ENCODE measurements around the gene SORT1.
"Not testable (repeated sequence)": the region's sequence is repeated elsewhere in the genome, so short reads cannot be mapped to it uniquely, and the experiment has no call there.

The SORT1 gene

GRCh38 chr1:109379907-109380306 lies 17.8 kb downstream of the SORT1 start:
- no peak for DNase-seq (ENCODE audit: low spot score)

- no peak for DNase-seq (ENCODE audit: low spot score)
Measured at GRCh38 chr1:109379422-109379821, 18.3 kb downstream of the SORT1 start.

GRCh38 chr1:109377698-109378097 lies 20.0 kb downstream of the SORT1 start:
- DNase-seq (ENCODE audit: low spot score), result no peak

GRCh38 chr1:109373696-109374095 lies 24.0 kb downstream of the SORT1 start:
- not testable (repeated sequence) for DNase-seq (ENCODE audit: low spot score)

- DNase-seq (ENCODE audit: low spot score), result no peak
Measured at GRCh38 chr1:109373126-109373525, 24.6 kb downstream of the SORT1 start.

GRCh38 chr1:109372281-109372680 lies 25.4 kb downstream of the SORT1 start:
- no peak for DNase-seq (ENCODE audit: low spot score)

DNA sequence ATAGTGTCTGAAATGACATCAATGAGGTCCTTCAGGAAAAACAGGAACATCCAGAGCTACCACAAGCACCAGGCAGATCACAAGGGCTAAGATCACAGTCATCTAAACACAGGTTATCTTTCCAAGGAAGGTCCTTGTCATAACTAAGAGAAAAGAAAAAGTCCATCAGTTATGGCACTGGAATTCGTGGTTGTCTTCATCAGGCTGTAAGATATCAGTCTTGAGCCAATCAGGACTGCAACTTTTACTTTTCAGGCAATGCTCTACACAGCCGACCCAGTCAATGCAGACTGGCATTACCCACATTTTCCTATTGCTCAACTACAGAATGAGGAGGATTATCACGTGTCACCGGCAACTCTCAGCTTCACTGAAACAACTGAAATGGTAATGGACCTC lies 26.4 kb downstream of the SORT1 start:
- DNase-seq (ENCODE audit: low spot score), result no peak

GRCh38 chr1:109370712-109371340 lies 26.9 kb downstream of the SORT1 start:
- DNase-seq (ENCODE audit: low spot score), result no peak

DNA sequence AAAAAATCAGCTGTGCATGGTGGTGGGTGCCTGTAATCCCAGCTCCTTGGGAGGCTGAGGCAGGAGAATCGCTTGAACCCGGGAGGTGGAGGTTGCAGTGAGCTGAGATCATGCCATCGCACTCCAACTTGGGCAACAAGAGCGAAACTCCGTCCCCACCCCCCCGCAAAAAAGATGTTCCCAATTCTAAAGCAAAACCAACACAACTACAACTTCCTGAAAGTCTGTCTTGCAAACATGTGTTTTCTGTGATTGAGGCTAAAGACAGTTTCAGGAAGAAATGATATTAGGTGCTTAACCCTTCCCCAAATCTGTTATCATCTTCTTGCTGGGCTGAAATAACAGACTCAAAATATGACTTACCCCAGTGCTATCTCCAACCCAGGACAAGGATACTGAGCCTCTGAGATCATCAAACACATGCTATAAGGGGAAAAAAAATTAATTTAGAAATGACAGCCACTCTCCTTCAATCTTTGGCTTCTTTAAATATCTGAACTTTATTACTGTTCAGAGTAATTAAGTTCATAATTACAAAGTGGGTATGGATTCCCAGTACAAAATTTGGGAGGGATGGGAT lies 28.5 kb downstream of the SORT1 start:
- no peak for DNase-seq (ENCODE audit: low spot score)

GRCh38 chr1:109368464-109368863 lies 29.3 kb downstream of the SORT1 start:
- no peak for DNase-seq (ENCODE audit: low spot score)

- DNase-seq (ENCODE audit: low spot score), result no peak
Measured at GRCh38 chr1:109367626-109368025, 30.1 kb downstream of the SORT1 start.

DNA sequence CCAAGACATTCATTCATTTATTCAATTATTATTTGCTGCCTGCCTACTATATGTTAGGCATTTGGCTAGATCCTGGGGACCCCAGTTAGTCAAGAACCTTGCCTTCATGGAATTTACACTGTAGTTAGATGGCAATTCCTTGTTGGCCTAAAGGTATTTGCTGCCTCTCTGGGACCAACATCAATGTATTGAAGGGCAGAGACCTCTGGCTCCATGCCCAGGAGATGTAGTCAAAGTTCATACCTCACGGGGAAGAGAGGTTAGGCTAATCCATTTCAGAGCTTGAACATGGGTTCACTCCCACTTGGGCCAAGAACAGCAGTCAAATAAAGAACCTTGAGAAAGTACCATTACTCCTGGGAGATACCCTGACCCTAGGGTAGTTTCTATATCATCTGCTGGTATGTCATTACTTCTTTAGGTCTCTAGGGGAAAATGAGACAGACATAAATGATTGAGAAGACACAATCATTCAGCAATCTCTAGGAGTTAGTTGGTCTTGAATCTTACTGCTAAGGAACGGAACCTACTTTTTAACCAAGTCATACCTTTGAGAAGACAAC lies 32.0 kb downstream of the SORT1 start:
- no peak for DNase-seq (ENCODE audit: low spot score)

DNA sequence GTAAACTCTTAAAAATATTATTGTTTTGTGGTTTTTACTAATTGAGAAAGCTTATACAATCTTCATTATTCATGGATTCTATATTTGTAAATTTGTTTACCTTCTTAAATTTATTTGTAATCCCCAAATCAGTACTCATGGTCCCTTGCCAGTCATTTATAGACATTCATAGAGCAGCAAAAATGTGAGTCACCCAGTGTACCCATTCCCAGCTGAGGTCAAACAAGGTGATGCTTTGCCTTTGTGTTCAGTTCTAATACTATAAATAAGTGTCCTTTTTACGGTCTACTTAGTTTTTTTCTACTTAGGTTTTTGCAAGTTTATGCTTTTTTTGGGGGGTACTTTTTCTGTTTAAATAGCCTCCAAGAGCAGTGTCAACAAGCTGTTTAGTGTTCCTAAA lies 36.1 kb downstream of the SORT1 start:
- no peak for DNase-seq (ENCODE audit: low spot score)

- DNase-seq (ENCODE audit: low spot score), result no peak
Measured at GRCh38 chr1:109361069-109361468, 36.6 kb downstream of the SORT1 start.

DNA sequence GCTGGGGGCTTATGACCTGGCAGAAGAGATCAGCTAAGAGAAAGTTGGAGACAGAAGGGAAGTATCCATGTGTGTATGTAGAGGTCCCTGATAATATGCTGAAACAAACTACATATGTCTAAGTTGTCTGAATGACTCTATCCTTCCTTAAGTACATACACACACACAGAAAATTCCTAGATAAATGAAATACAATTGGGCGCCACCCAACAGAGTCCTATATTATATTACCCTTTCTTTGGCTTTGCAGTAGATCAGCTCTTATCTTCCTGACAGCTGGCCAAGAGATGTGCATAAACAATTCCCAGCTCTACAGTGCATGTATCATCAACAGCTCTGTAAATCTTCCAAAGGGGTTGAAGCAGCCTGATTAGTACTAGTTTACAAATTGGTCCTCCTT lies 40.1 kb downstream of the SORT1 start:
- DNase-seq (ENCODE audit: low spot score), result no peak

DNA sequence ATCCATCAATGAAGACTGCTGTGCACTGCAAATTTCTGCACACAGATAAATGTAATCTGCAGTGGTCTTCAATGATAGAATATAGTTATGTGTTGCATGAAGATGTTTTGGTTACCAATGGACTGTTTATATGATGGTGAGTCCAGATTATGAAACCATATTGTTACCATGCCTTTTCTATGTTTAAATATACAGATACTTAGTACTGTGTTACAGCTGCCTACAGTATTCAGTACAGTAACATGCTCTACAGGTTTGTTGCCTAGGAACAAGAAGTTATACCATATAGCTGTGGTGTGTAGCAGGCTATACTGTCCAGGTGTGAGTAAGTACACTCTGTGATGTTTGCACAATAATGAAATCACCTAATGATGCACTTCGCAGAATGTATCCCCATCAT lies 40.8 kb downstream of the SORT1 start:
- DNase-seq (ENCODE audit: low spot score), result peak; percentile 5

- no peak for DNase-seq (ENCODE audit: low spot score)
Measured at GRCh38 chr1:109356505-109356904, 41.2 kb downstream of the SORT1 start.

DNA sequence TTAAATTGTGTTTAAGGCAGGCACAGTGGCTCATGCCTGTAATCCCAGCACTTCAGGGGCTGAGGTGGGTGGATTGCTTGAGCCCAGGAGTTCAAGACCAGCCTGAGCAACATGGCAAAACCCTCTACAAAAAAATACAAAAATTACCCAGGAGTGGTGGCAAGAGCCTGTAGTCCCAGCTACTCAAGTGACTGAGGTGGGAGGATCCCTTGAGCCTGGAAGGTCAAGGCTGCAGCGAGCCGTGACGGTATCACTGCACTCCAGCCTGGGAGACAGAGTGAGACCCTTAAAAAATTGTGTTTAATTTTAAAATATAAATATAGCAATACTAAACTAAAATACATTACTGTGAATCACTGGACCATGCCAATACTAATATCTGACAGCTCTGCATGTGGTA lies 42.8 kb downstream of the SORT1 start:
- DNase-seq (ENCODE audit: low spot score), result no peak

GRCh38 chr1:109351457-109351856 lies 46.3 kb downstream of the SORT1 start:
- DNase-seq (ENCODE audit: low spot score), result no peak

DNA sequence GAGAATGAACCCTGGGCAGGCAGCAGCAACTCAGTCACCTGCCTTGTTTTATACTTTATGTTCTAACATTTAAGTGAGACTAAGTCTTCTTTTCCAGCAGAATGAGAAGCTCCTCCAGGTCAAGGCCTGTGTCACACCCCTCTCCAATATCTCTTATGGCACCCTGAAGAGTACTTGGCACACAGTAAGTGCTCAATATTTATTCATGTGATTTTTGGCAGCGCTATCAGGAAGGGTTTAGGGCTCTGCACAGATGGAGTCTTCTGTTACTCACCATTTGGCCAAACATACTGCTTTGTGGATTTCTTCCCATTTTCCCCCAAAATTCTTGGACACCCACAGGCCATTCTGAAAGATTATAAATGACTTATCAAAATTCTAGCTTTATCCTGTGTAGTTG lies 47.1 kb downstream of the SORT1 start:
- no peak for DNase-seq (ENCODE audit: low spot score)

DNA sequence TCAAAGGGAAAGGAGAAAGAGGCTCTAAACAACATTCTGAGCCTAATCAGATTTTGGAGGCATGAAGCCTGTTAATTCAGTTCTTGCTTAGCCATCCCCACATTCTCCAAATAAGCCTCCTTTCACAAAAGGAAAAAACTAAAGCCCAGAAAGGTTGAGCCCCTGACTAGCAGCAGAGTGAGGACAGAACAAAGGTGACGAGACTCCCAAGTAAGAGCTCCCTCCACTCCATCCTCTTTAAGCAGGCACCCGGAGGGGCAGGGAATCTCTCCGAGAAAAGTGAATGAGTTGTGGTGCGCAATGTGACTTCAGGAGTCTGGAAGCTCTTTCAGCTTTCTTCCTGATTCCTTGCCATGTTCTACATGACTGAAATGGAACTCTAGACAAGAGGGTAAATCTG lies 47.5 kb downstream of the SORT1 start:
- no peak for DNase-seq (ENCODE audit: low spot score)

- DNase-seq (ENCODE audit: low spot score), result no peak
Measured at GRCh38 chr1:109347511-109347910, 50.2 kb downstream of the SORT1 start.

DNA sequence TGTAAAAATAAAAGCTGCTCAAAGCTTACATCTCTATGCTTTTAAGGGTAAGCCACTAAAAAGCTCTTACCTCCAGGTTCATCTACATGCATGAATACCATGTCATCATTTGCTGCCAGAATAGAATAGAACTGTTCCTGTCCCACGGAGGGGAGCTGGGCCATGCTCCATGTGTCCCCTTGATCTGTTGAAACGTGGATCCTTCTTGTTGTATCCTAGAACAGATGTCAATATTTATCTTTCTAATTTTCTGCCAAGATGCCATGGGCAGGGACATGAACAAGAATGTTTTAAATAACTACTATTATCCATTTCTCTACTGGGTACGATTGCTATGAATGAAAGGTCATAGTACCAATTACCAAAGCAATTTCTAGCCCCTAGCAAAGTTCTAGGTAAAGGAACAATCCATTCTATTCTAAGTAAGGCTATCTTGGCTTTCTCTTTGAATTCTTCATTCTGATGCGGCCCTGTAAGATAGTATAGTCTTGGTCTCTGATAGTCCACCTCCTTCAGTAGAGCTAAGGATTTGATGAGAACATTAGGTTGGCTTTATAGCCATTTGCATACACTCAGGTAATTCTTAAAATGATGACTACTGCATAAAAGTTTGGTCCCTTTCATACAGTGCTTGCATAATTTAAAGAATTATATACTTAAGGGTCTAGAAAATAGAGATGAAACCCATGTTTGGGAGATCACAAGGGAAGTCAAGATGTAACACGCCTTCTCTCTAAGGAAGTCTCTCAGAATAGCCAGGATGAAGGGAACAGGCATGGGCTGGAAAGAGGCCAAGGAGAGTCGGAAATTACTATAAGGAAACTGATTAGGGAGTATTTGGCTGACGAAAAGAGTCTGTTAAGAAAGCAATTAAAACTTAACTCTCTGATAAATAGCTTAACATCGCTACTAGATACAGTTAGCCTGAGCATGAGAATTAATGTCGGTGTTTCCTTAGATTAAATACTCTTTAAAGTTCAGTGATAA lies 55.5 kb downstream of the SORT1 start:
- no peak for DNase-seq (ENCODE audit: low spot score)
